ENCODE results near the gene BRF1.

GRCh38 chr14:105163040-105163742, 137.6 kb downstream of the BRF1 start:
- TF ChIP-seq CREB1 (IDR thresholded peaks at IDR 0.05; ENCODE audit: low read depth) (no peak), REST (IDR thresholded peaks at IDR 0.05; ENCODE audit: low read depth) (no peak), TEAD4 (IDR thresholded peaks at IDR 0.05) (no peak), RAD21 (IDR thresholded peaks at IDR 0.05; ENCODE audit: low read depth) (no peak), EP300 (IDR thresholded peaks at IDR 0.05; ENCODE audit: borderline replicate concordance) (peak; percentile 76), ZBTB7A (IDR thresholded peaks at IDR 0.05; ENCODE audit: low read depth) (peak; percentile 58), EGR1 (IDR thresholded peaks at IDR 0.05) (no peak)

All from Ishikawa (cell line).